H9 (cell line): ENCODE data around the gene RAB11FIP5. TPM values are rescaled to one million over a fixed set of nuclear protein-coding genes. Genes with fewer than 3 reads are reported as not detected.

Source experiments
- DNase-seq: peaks from one replicate; pipeline ENCODE4 v3.0.0-alpha.2; 2017
- H2AFZ ChIP-seq: one replicate; pipeline ENCODE4 v1.6.1; 2013; ENCODE audit warnings: mild to moderate bottlenecking, low read length, control low read depth, moderate library complexity
- H2AK5ac ChIP-seq: 2 replicates; pipeline ENCODE4 v1.6.1; 2013; ENCODE audit warnings: low read length, control low read depth, mixed read lengths; ENCODE audit not compliant: insufficient read length
- H2BK120ac ChIP-seq: one replicate; pipeline ENCODE4 v1.6.1; 2013; ENCODE audit warnings: low read depth, mild to moderate bottlenecking, low read length, control low read depth, inconsistent platforms; ENCODE audit not compliant: poor library complexity, severe bottlenecking
- H2BK12ac ChIP-seq: 2 replicates; pipeline ENCODE4 v1.6.1; 2013; ENCODE audit warnings: low read length, control low read depth, mixed read lengths, low read depth; ENCODE audit not compliant: insufficient read length
- H2BK15ac ChIP-seq: 2 replicates; pipeline ENCODE4 v1.6.1; 2013; ENCODE audit warnings: low read depth, low read length, control low read depth
- H2BK20ac ChIP-seq: one replicate; pipeline ENCODE4 v1.6.1; 2013; ENCODE audit warnings: low read depth, mild to moderate bottlenecking, low read length, control low read depth, inconsistent platforms; ENCODE audit not compliant: poor library complexity, severe bottlenecking
- H2BK5ac ChIP-seq: 2 replicates; pipeline ENCODE4 v1.6.1; 2013; ENCODE audit warnings: low read length, control low read depth, mixed read lengths; ENCODE audit not compliant: insufficient read length
- H3K14ac ChIP-seq: 2 replicates; pipeline ENCODE4 v1.6.1; 2013; ENCODE audit warnings: low read length, control low read depth; ENCODE audit not compliant: insufficient read depth
- H3K18ac ChIP-seq: 2 replicates; pipeline ENCODE4 v1.6.1; 2013; ENCODE audit warnings: low read depth, mild to moderate bottlenecking, mixed read lengths, low read length, control low read depth; ENCODE audit not compliant: insufficient read length
- H3K23ac ChIP-seq: 2 replicates; pipeline ENCODE4 v1.6.1; 2013; ENCODE audit warnings: low read length, control low read depth, mixed read lengths, low read depth; ENCODE audit not compliant: insufficient read length
- H3K23me2 ChIP-seq: 2 replicates; pipeline ENCODE4 v1.6.1; 2013; ENCODE audit warnings: low read depth, mild to moderate bottlenecking, mixed read lengths, low read length, control low read depth; ENCODE audit not compliant: insufficient read length, poor library complexity, severe bottlenecking
- H3K27ac ChIP-seq: 2 replicates; pipeline ENCODE4 v1.5.1; 2013; ENCODE audit warnings: low read length, control low read depth, mixed read lengths, low read depth; ENCODE audit not compliant: insufficient read length
- H3K27me3 ChIP-seq: 2 replicates; pipeline ENCODE4 v1.6.1; 2013; ENCODE audit warnings: low read length, control low read depth, inconsistent platforms; ENCODE audit not compliant: insufficient read depth
- H3K4ac ChIP-seq: 2 replicates; pipeline ENCODE4 v1.6.1; 2013; ENCODE audit warnings: low read depth, mild to moderate bottlenecking, control low read depth, inconsistent platforms, low read length, moderate library complexity
- H3K4me1 ChIP-seq: 2 replicates; pipeline ENCODE4 v1.6.1; 2013; ENCODE audit warnings: low read length, control low read depth, inconsistent platforms; ENCODE audit not compliant: insufficient read depth
- H3K4me2 ChIP-seq: 2 replicates; pipeline ENCODE4 v1.6.1; 2013; ENCODE audit warnings: low read length, control low read depth, mixed read lengths; ENCODE audit not compliant: insufficient read length, insufficient read depth
- H3K56ac ChIP-seq: 2 replicates; pipeline ENCODE4 v1.6.1; 2013; ENCODE audit warnings: low read depth, mild to moderate bottlenecking, mixed read lengths, low read length, control low read depth; ENCODE audit not compliant: insufficient read length
- H3K79me1 ChIP-seq: 2 replicates; pipeline ENCODE4 v1.6.1; 2013; ENCODE audit warnings: low read depth, mild to moderate bottlenecking, moderate library complexity, low read length, control low read depth, inconsistent platforms; ENCODE audit not compliant: insufficient read depth, poor library complexity, severe bottlenecking
- H3K79me2 ChIP-seq: 2 replicates; pipeline ENCODE4 v1.6.1; 2013; ENCODE audit warnings: low read length, control low read depth, inconsistent platforms; ENCODE audit not compliant: insufficient read depth
- H3K9ac ChIP-seq: 2 replicates; pipeline ENCODE4 v1.6.1; 2013; ENCODE audit warnings: low read length, control low read depth, mixed read lengths; ENCODE audit not compliant: insufficient read length; ENCODE audit errors: extremely low read depth
- H3K9me3 ChIP-seq: one replicate; pipeline ENCODE4 v1.6.1; 2013; ENCODE audit warnings: low read depth, low read length, inconsistent platforms; ENCODE audit not compliant: control insufficient read depth
- H3T11ph ChIP-seq: one replicate; pipeline ENCODE4 v1.6.1; 2013; ENCODE audit warnings: mild to moderate bottlenecking, low read length, control low read depth, inconsistent platforms
- H4K20me1 ChIP-seq: one replicate; pipeline ENCODE4 v1.6.1; 2013; ENCODE audit not compliant: control insufficient read depth, insufficient read length, insufficient read depth
- H4K5ac ChIP-seq: 2 replicates; pipeline ENCODE4 v1.6.1; 2013; ENCODE audit warnings: low read depth, mild to moderate bottlenecking, mixed read lengths, low read length, control low read depth; ENCODE audit not compliant: insufficient read length
- H4K8ac ChIP-seq: replicated peaks from 2 replicates; pipeline ENCODE4 v1.6.1; 2013; ENCODE audit warnings: low read length, control low read depth, mixed read lengths, low read depth; ENCODE audit not compliant: insufficient read length
- H4K91ac ChIP-seq: 2 replicates; pipeline ENCODE4 v1.6.1; 2013; ENCODE audit warnings: low read depth, mild to moderate bottlenecking, moderate library complexity, mixed read lengths, low read length, control low read depth; ENCODE audit not compliant: insufficient read length
- H3K27ac Mint-ChIP-seq, 3 experiments: 2 replicates in 2 of 3; 3 replicates in 1 of 3; pipeline ENCODE4 v1.8.0; 2020 to 2021; ENCODE audit warnings: mixed read lengths in 3 of 3, mild to moderate bottlenecking in 1 of 3, moderate library complexity in 1 of 3
- H3K27me3 Mint-ChIP-seq: 2 replicates; pipeline ENCODE4 v1.8.0; 2021; ENCODE audit warnings: low read depth, mild to moderate bottlenecking, moderate library complexity, mixed read lengths
- H3K36me3 Mint-ChIP-seq, 3 experiments: 2 replicates in 2 of 3; 3 replicates in 1 of 3; pipeline ENCODE4 v1.8.0; 2020 to 2021; ENCODE audit warnings: low read depth in 3 of 3, mixed read lengths in 3 of 3; ENCODE audit not compliant: insufficient read depth in 1 of 3
- H3K4me1 Mint-ChIP-seq, 2 experiments: 2 replicates each; pipeline ENCODE4 v1.8.0; 2020; ENCODE audit warnings: mixed read lengths in 2 of 2
- H3K4me3 Mint-ChIP-seq, 2 experiments: 2 replicates in 1 of 2; 3 replicates in 1 of 2; pipeline ENCODE4 v1.8.0; 2020 to 2021; ENCODE audit warnings: mild to moderate bottlenecking in 2 of 2, mixed read lengths in 2 of 2, moderate library complexity in 1 of 2
- H3K9me3 Mint-ChIP-seq, 2 experiments: 2 replicates in 1 of 2; 3 replicates in 1 of 2; pipeline ENCODE4 v1.8.0; 2020; ENCODE audit warnings: mild to moderate bottlenecking in 2 of 2, mixed read lengths in 2 of 2, moderate library complexity in 1 of 2
- WGBS: extraction: QIAGEN DNeasy Blood & Tissue Kit; methylation state at CpG from one replicate; pipeline ENCODE4 v1.1.7; 2013; ENCODE audit warnings: missing lambda C conversion rate, low lambda C conversion rate, mixed read lengths; ENCODE audit not compliant: insufficient read length; ENCODE audit errors: extremely low coverage; 5-methylcytosine and 5-hydroxymethylcytosine counted together
- total RNA-seq: library from RNA; stranded (reverse); gene quantifications from 2 replicates; pipeline ENCODE4 v1.2.1, GENCODE V29; 2021
- TF ChIP-seq, protein P1 (sequence below): fragments of 200-600 bp; sonication (generic); conservative IDR thresholded peaks from 3 replicates; pipeline ENCODE4 v1.8.0; 2021; ENCODE audit warnings: antibody characterized with exemption, mild to moderate bottlenecking

Gene RAB11FIP5
- total RNA-seq, 1 experiment from 2014 or later: 7.1 TPM

- H2BK5ac ChIP-seq: no peak overlapping the region
These were observed 30.0 kb downstream of the RAB11FIP5 start for GRCh38 chr2:73082523-73083410.

More at GRCh38 chr2:73082523-73083410, 30.0 kb downstream of the RAB11FIP5 start:
- peaks cover 3% of the 10 kb centered on the region for H4K20me1 ChIP-seq
- TF ChIP-seq, protein P1, sequence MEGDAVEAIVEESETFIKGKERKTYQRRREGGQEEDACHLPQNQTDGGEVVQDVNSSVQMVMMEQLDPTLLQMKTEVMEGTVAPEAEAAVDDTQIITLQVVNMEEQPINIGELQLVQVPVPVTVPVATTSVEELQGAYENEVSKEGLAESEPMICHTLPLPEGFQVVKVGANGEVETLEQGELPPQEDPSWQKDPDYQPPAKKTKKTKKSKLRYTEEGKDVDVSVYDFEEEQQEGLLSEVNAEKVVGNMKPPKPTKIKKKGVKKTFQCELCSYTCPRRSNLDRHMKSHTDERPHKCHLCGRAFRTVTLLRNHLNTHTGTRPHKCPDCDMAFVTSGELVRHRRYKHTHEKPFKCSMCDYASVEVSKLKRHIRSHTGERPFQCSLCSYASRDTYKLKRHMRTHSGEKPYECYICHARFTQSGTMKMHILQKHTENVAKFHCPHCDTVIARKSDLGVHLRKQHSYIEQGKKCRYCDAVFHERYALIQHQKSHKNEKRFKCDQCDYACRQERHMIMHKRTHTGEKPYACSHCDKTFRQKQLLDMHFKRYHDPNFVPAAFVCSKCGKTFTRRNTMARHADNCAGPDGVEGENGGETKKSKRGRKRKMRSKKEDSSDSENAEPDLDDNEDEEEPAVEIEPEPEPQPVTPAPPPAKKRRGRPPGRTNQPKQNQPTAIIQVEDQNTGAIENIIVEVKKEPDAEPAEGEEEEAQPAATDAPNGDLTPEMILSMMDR: no peak
- no peak overlapping the region for H3K9ac ChIP-seq
- no peak overlapping the region for H2AK5ac ChIP-seq
- Mint-ChIP-seq H3K4me1 (peaks cover 13 to 19% of the 10 kb centered on the region in 2 experiments), H3K9me3 (no peaks in the 10 kb centered on the region), H3K36me3 (peaks cover 5 to 8% (median 6%) of the 10 kb centered on the region in 3 experiments; a peak in 4 of 7 replicates), H3K4me3 (no peak overlapping the region), H3K27me3 (no peaks in the 10 kb centered on the region), H3K27ac (no peak overlapping the region)
- no peaks in the 10 kb centered on the region for H3K23me2 ChIP-seq
- no peak overlapping the region for H3K18ac ChIP-seq
- no CpG with 5 or more reads among the region's 13 CpGs for WGBS
- no peaks in the 10 kb centered on the region for H3K79me2 ChIP-seq
- no peak overlapping the region for H4K91ac ChIP-seq
- H3K23ac ChIP-seq: no peak overlapping the region
- no peaks in the 10 kb centered on the region for H3K79me1 ChIP-seq
- H2BK120ac ChIP-seq: no peak overlapping the region
- no peak overlapping the region for H2BK15ac ChIP-seq
- H4K8ac ChIP-seq: no peak overlapping the region
- DNase-seq: no peak
- no peak overlapping the region for H3K14ac ChIP-seq
- no peaks in the 10 kb centered on the region for H3K9me3 ChIP-seq
- H3K4ac ChIP-seq: no peak overlapping the region
- no peak overlapping the region for H2AFZ ChIP-seq
- no peak overlapping the region for H2BK12ac ChIP-seq
- H2BK20ac ChIP-seq: no peak overlapping the region
- no peak overlapping the region for H3K56ac ChIP-seq
- H3K4me2 ChIP-seq: no peak overlapping the region
- H3K27me3 ChIP-seq: no peaks in the 10 kb centered on the region
- no peak overlapping the region for H3T11ph ChIP-seq
- H4K5ac ChIP-seq: no peak overlapping the region
- H3K4me1 ChIP-seq: no peaks in the 10 kb centered on the region
- no peak overlapping the region for H3K27ac ChIP-seq
